Endothelial cell of umbilical vein (primary cell): Measurements from ENCODE around the gene ALG12. TPM values are rescaled to one million over a fixed set of nuclear protein-coding genes. Genes with fewer than 3 reads are reported as not detected.
A peak's percentile ranks its signal among the peaks of the same experiment; 100 is the strongest.

Experiments used
- BruUV-seq: library from RNA; stranded (reverse); fragments of 400-500 nt; replicated peaks from 2 replicates; lab custom pipeline; 2021; lab: Mats Ljungman, UMichigan
- CTCF ChIA-PET: fragments of 300-600, 350-600 bp; sonication (Branson Sonifier 250); formaldehyde crosslinking; loops from one replicate; lab custom pipeline; 2021; ENCODE audit warnings: antibody characterized with exemption, inconsistent platforms; lab: Charles Lee
- POLR2A ChIA-PET: fragments of 300-600, 350-600 bp; sonication (Branson Sonifier 250); formaldehyde crosslinking; loops from one replicate; lab custom pipeline; 2021; ENCODE audit warnings: antibody characterized with exemption, inconsistent platforms; lab: Charles Lee
- DNase-seq: peaks from one replicate; pipeline ENCODE4 v3.0.0-alpha.2; 2011; ENCODE audit warnings: low read depth, low spot score
- FAIRE-seq: peaks from 2 replicates; lab custom pipeline; 2011; peaks lifted over from hg19 to GRCh38; lab: Jason Lieb, UNC
- H2AFZ ChIP-seq: 2 replicates; pipeline ENCODE4 v1.6.0; 2012; ENCODE audit warnings: low read depth, low read length, control low read depth, inconsistent platforms
- H3K27ac ChIP-seq: 2 replicates; pipeline ENCODE4 v1.5.1; 2011; ENCODE audit warnings: low read depth, mild to moderate bottlenecking, control low read depth, low read length, moderate library complexity; ENCODE audit not compliant: insufficient read depth
- H3K27me3 ChIP-seq, 2 experiments: 2 replicates each; pipeline versions ENCODE4 v1.6.0 to v1.6.1; 2011; ENCODE audit warnings: low read length in 2 of 2, mixed read lengths in 1 of 2; ENCODE audit not compliant: control insufficient read depth in 2 of 2, insufficient read depth in 2 of 2
- H3K36me3 ChIP-seq, 2 experiments: 2 replicates in 1 of 2; 3 replicates in 1 of 2; pipeline ENCODE4 v1.5.1; 2011; ENCODE audit warnings: low read length in 2 of 2, mild to moderate bottlenecking in 1 of 2, moderate library complexity in 1 of 2; ENCODE audit not compliant: control insufficient read depth in 2 of 2, insufficient read depth in 2 of 2; ENCODE audit errors: extremely low read depth in 1 of 2
- H3K4me1 ChIP-seq: 3 replicates; pipeline ENCODE4 v1.5.1; 2011; ENCODE audit warnings: mild to moderate bottlenecking, low read length; ENCODE audit not compliant: control insufficient read depth, insufficient read depth; ENCODE audit errors: extremely low read depth
- H3K4me2 ChIP-seq: 2 replicates; pipeline ENCODE4 v1.6.1; 2011; ENCODE audit warnings: low read length, control low read depth, mixed read lengths; ENCODE audit not compliant: insufficient read depth
- H3K4me3 ChIP-seq, 3 experiments: fragments of 200-600 bp in 1 of 3; sonication (generic), shearing (Covaris generic) in 1 of 3; replicated peaks in 1 of 3; 2 replicates each; pipeline ENCODE4 v1.5.1; 2011 to 2016; ENCODE audit warnings: control low read depth in 3 of 3, low read length in 3 of 3, mild to moderate bottlenecking in 2 of 3, inconsistent platforms in 1 of 3, low read depth in 1 of 3, moderate library complexity in 1 of 3; ENCODE audit not compliant: insufficient read depth in 1 of 3
- H3K79me2 ChIP-seq: 2 replicates; pipeline ENCODE4 v1.6.0; 2012; ENCODE audit warnings: low read length, inconsistent platforms; ENCODE audit not compliant: control insufficient read depth, insufficient read depth
- H3K9ac ChIP-seq: replicated peaks from 2 replicates; pipeline ENCODE3; 2011; ENCODE audit warnings: low read length, control low read depth; ENCODE audit not compliant: insufficient read depth; ENCODE audit errors: extremely low read depth
- H3K9me1 ChIP-seq: replicated peaks from 3 replicates; pipeline ENCODE4 v1.6.0; 2011; ENCODE audit warnings: mild to moderate bottlenecking, low read length; ENCODE audit not compliant: control insufficient read depth, insufficient read depth; ENCODE audit errors: extremely low read depth
- H3K9me3 ChIP-seq: replicated peaks from 2 replicates; pipeline ENCODE4 v1.5.1; 2012; ENCODE audit warnings: low read length, inconsistent platforms; ENCODE audit not compliant: control insufficient read depth, insufficient read depth
- H4K20me1 ChIP-seq: replicated peaks from 2 replicates; pipeline ENCODE3; 2011; ENCODE audit warnings: mild to moderate bottlenecking, low read length; ENCODE audit not compliant: control insufficient read depth, insufficient read depth; ENCODE audit errors: extremely low read depth
- CTCF ChIP-seq, 2 donors: IDR thresholded peaks; 1 replicate in 1 of 2; 2 replicates in 1 of 2; pipeline ENCODE4 v1.5.1; 2011; ENCODE audit warnings: low read length in 2 of 2, mild to moderate bottlenecking in 2 of 2, moderate library complexity in 2 of 2, control low read depth in 1 of 2, inconsistent platforms in 1 of 2, low read depth in 1 of 2; ENCODE audit not compliant: insufficient read depth in 1 of 2; ENCODE audit errors: extremely low read depth in 1 of 2
- EZH2 ChIP-seq: IDR thresholded peaks from 2 replicates; pipeline ENCODE4 v1.6.1; 2012; ENCODE audit warnings: borderline replicate concordance, low read depth, mild to moderate bottlenecking, moderate library complexity, low read length, inconsistent platforms; ENCODE audit not compliant: severe bottlenecking
- FOS ChIP-seq: IDR thresholded peaks from 2 replicates; pipeline ENCODE4 v1.6.1; 2011; ENCODE audit warnings: mild to moderate bottlenecking, low read length, moderate library complexity, borderline replicate concordance; ENCODE audit not compliant: insufficient read depth
- GATA2 ChIP-seq: IDR thresholded peaks from 2 replicates; pipeline ENCODE4 v1.7.0; 2011; ENCODE audit warnings: low read depth, mild to moderate bottlenecking, moderate library complexity, mixed read lengths, low read length; ENCODE audit not compliant: insufficient read length, insufficient read depth
- JUN ChIP-seq: IDR thresholded peaks from 2 replicates; pipeline ENCODE4 v1.6.1; 2011; ENCODE audit warnings: borderline replicate concordance, low read depth; ENCODE audit not compliant: insufficient read length, insufficient read depth
- MAX ChIP-seq: IDR thresholded peaks from 2 replicates; pipeline ENCODE4 v1.6.1; 2011; ENCODE audit not compliant: insufficient read depth, insufficient read length
- MYC ChIP-seq: IDR thresholded peaks from one replicate; pipeline ENCODE4 v1.6.1; 2011; ENCODE audit warnings: mild to moderate bottlenecking, low read depth, low read length
- POLR2A ChIP-seq: IDR thresholded peaks from 2 replicates; pipeline ENCODE4 v1.6.1; 2012; ENCODE audit warnings: low read depth, mild to moderate bottlenecking, control low read depth, low read length
- POLR2AphosphoS5 ChIP-seq: IDR thresholded peaks from 2 replicates; pipeline ENCODE4 v1.6.1; 2012; ENCODE audit warnings: low read depth, mild to moderate bottlenecking, control low read depth, low read length, moderate library complexity; ENCODE audit not compliant: insufficient read depth
- dilution Hi-C: fragments of 300-500 bp; cut with MboI; formaldehyde crosslinking; loops from one replicate; pipeline ENCODE4 v1.15.0; 2019; ENCODE audit warnings: low sequenced_read_pairs; ENCODE audit not compliant: extremely low pct_ligation_motif_present
- intact Hi-C: fragments of 100-400 bp; cut with micrococcal nuclease; formaldehyde crosslinking; loops from one replicate; pipeline ENCODE4 v1.10.0; 2022
- polyA plus RNA-seq, 4 experiments: library from polyadenylated mRNA; depleted of rRNA in 3 of 4; stranded (reverse) in 3 of 4; unstranded in 1 of 4; fragments of >200 nt; gene quantifications; 2 replicates each; pipeline versions ENCODE4 v1.2.1 to v1.2.3, GENCODE V29; 2011 to 2012; ENCODE audit warnings: missing spikeins in 1 of 4
- total RNA-seq: library from RNA; stranded (reverse); gene quantifications from 2 replicates; pipeline ENCODE4 v1.2.3, GENCODE V29; 2021

Gene ALG12
- total and polyA plus RNA-seq, 2 donors (not counting 3 experiments of a cell fraction or from before 2014, with no cell fraction given), result 14.6 to 18.0 TPM

GRCh38 chr22:49883294-49883640, 35.0 kb downstream of the ALG12 start:
- CTCF ChIA-PET, result no interaction called here
- intact Hi-C loops (no loop called here), dilution Hi-C loops (no loop called here)
- DNase-seq, result no peak
- Histone ChIP-seq H4K20me1 (no peaks in the 10 kb centered on the region), H3K27me3 (no peaks in the 10 kb centered on the region), H3K4me1 (peaks cover 13% of the 10 kb centered on the region), H3K4me3 (no peak overlapping the region), H2AFZ (no peak overlapping the region), H3K4me2 (no peak overlapping the region), H3K79me2 (peaks cover 72% of the 10 kb centered on the region), H3K9me1 (no peaks in the 10 kb centered on the region), H3K9ac (no peak overlapping the region), H3K9me3 (no peaks in the 10 kb centered on the region), H3K27ac (no peak overlapping the region), H3K36me3 (peaks cover 0 to 26% of the 10 kb centered on the region in 2 experiments)
- no TSS peak for BruUV-seq
- FAIRE-seq, result no peak
- TF ChIP-seq CTCF (IDR thresholded peaks at IDR 0.05; ENCODE audit: extremely low read depth in 1 of 2, insufficient read depth in 1 of 2, low read depth in 1 of 2, low read length in 2 of 2) (no peak), POLR2A (no peak), POLR2AphosphoS5 (no peak), MAX (no peak)
- POLR2A ChIA-PET, result no interaction called here

GRCh38 chr22:49882519-49883293, 35.5 kb downstream of the ALG12 start:
- peaks cover 74% of the 10 kb centered on the region for H3K79me2 ChIP-seq
- DNase-seq (no peak), FAIRE-seq (peak; percentile 21)
- H3K27me3 ChIP-seq, result no peaks in the 10 kb centered on the region
- H3K4me1 ChIP-seq, result peaks cover 13% of the 10 kb centered on the region
- ChIA-PET CTCF (interaction anchor here (1.0 kb wide), 1 partner anchor 10 kb away, joined by 3 read pairs; no protein-coding TSS in a partner anchor), POLR2A (no interaction called here)
- H3K4me3 ChIP-seq, result no peak overlapping the region
- no peaks in the 10 kb centered on the region for H4K20me1 ChIP-seq
- dilution Hi-C loops (no loop called here), intact Hi-C loops (no loop called here)
- no peak overlapping the region for H3K27ac ChIP-seq
- BruUV-seq, result no TSS peak
- H3K4me2 ChIP-seq, result no peak overlapping the region
- TF ChIP-seq GATA2 (no peak), JUN (no peak), POLR2A (no peak), FOS (no peak), MAX (no peak), CTCF (IDR thresholded peaks at IDR 0.05; ENCODE audit: extremely low read depth in 1 of 2, insufficient read depth in 1 of 2, low read depth in 1 of 2, low read length in 2 of 2) (no peak), EZH2 (no peak), MYC (no peak), POLR2AphosphoS5 (no peak)
- H3K9ac ChIP-seq, result no peak overlapping the region
- peaks cover 0 to 25% of the 10 kb centered on the region in 2 experiments for H3K36me3 ChIP-seq
- no peak overlapping the region for H2AFZ ChIP-seq
- no peaks in the 10 kb centered on the region for H3K9me3 ChIP-seq
- no peaks in the 10 kb centered on the region for H3K9me1 ChIP-seq
